ENCODE measurements around the gene SAPCD1.
A peak's percentile ranks its signal among the peaks of the same experiment; 100 is the strongest.
"Not testable (repeated sequence)": the region's sequence is repeated elsewhere in the genome, so short reads cannot be mapped to it uniquely, and the experiment has no call there.

Gene SAPCD1

DNA sequence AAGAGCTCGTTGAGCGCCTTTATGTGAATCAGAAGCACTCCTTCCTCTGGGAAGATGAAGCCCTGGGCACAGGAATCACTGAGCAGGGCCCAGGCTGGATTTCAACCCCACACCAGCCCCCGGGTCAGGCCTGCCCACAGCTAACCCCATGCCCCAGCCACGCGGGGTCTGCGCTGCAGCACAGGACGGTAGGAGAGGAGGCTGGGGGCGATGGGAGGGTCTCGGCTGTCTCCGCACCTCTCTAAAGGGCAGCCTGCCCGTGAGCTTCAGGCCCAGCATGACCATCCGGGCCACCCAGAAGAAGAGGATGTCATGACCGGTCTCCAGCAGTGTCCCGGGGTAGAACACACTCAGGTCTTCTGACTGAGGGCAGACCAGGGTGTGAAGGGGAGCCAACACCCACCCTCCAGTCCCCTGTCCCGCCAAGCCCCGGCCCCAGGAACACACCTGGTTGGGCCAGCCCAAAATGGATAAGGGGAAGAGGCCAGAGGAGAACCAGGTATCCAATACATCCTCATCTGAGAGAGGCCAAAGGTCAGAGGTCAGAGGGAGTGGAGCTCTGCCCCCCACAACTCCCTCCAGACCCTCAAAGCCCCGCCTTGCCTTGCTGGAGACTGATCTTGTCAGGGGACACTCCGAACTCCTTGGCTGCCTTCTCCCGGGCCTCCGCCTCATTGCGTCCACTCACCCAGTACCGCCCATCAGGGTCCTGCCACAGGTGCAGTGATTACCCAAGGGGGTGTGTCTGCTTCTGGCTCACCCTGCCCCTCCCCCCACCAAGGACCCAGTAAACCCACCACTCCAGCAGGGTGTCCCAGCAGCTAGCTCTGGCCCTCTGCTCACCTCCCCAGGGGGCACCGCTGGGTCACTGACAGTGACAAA lies 19.0 kb downstream of the SAPCD1 start:
- TF ChIP-seq TAF1 (IDR thresholded peaks at IDR 0.05; ENCODE audit: low read depth, low read length) (no peak), POLR2AphosphoS5 (IDR thresholded peaks at IDR 0.05; ENCODE audit: low read depth, low read length) (no peak), PAX5 (IDR thresholded peaks at IDR 0.05; ENCODE audit: insufficient read depth, low read length, severe bottlenecking) (no peak), POU2F2 (IDR thresholded peaks at IDR 0.05; ENCODE audit: low read depth, low read length) (no peak)
- DNase-seq (ENCODE audit: insufficient read length, low spot score): no peak
- FAIRE-seq: no peak

- no peak for FAIRE-seq
- TF ChIP-seq PAX5 (IDR thresholded peaks at IDR 0.05; ENCODE audit: insufficient read depth, low read length, severe bottlenecking): no peak
These were observed 19.8 kb downstream of the SAPCD1 start for GRCh38 chr6:31782126-31782855.

GRCh38 chr6:31784098-31784925 lies 21.9 kb downstream of the SAPCD1 start:
- no peak for FAIRE-seq
- TF ChIP-seq POLR2AphosphoS5 (IDR thresholded peaks at IDR 0.05; ENCODE audit: low read depth, low read length): no peak
- 0 out of 2 replicates have a peak, but pooled peaks have one; percentile 11 for TF ChIP-seq POLR2A (IDR thresholded peaks at IDR 0.05; ENCODE audit: low read depth, low read length)
- TF ChIP-seq SPI1 (IDR thresholded peaks at IDR 0.05; ENCODE audit: low read depth, low read length): no peak
- TF ChIP-seq TAF1 (IDR thresholded peaks at IDR 0.05; ENCODE audit: low read depth, low read length): no peak
- TF ChIP-seq POU2F2 (IDR thresholded peaks at IDR 0.05; ENCODE audit: low read depth, low read length): no peak
- TF ChIP-seq PAX5 (IDR thresholded peaks at IDR 0.05; ENCODE audit: insufficient read depth, low read length, severe bottlenecking): no peak
- no peak for DNase-seq (ENCODE audit: insufficient read length, low spot score)

More at GRCh38 chr6:31782126-31782855, 19.8 kb downstream of the SAPCD1 start:
- no peak for DNase-seq (ENCODE audit: insufficient read length, low spot score)

GRCh38 chr6:31785475-31785874 lies 23.0 kb downstream of the SAPCD1 start:
- TF ChIP-seq TAF1 (IDR thresholded peaks at IDR 0.05; ENCODE audit: low read depth, low read length) (no peak), SPI1 (IDR thresholded peaks at IDR 0.05; ENCODE audit: low read depth, low read length) (no peak), POLR2AphosphoS5 (IDR thresholded peaks at IDR 0.05; ENCODE audit: low read depth, low read length) (no peak), PAX5 (IDR thresholded peaks at IDR 0.05; ENCODE audit: insufficient read depth, low read length, severe bottlenecking) (no peak), POU2F2 (IDR thresholded peaks at IDR 0.05; ENCODE audit: low read depth, low read length) (no peak), POLR2A (IDR thresholded peaks at IDR 0.05; ENCODE audit: low read depth, low read length) (no peak)
- DNase-seq (ENCODE audit: insufficient read length, low spot score): no peak
- no peak for FAIRE-seq

DNA sequence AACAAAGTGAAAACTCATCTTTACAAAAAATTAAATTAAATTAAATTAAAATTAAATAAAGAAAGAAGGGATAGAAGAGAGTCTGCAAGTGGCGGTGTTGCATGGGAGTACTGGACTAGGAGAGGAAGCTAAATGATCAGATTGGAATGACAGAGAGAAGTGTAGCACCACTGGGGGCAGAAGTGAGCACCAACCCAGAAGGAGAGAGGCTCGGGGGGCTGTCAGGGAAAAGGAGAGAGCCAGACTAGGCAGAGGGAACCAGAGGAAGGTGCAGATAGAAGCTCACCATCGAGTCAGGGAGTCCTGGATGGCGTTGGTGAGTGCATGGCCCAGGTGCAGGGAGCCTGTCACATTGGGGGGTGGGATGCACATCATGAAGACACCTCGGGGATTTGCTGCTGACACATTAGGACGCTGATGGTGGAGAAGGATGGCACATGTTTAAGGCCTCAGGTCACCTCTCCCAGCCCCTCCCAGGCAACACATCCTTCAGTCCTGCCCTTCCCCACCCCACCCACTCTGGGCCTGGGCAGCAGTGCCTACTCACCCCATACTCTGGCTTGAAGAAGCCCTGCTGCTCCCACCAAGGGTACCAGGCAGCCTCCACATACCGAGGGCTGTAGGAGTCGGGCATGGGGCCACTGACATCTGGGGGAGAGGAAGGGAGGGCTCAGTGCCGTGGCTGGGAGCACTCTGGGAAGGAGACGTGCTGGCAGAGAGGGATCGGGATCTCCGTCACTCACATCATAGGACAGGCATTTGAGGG lies 29.1 kb downstream of the SAPCD1 start:
- FAIRE-seq: no peak
- no peak for DNase-seq (ENCODE audit: insufficient read length, low spot score)
- no peak for TF ChIP-seq PAX5 (IDR thresholded peaks at IDR 0.05; ENCODE audit: insufficient read depth, low read length, severe bottlenecking)
- no peak for TF ChIP-seq TAF1 (IDR thresholded peaks at IDR 0.05; ENCODE audit: low read depth, low read length)
- TF ChIP-seq SPI1 (IDR thresholded peaks at IDR 0.05; ENCODE audit: low read depth, low read length): no peak
- TF ChIP-seq POU2F2 (IDR thresholded peaks at IDR 0.05; ENCODE audit: low read depth, low read length): no peak
- TF ChIP-seq POLR2AphosphoS5 (IDR thresholded peaks at IDR 0.05; ENCODE audit: low read depth, low read length): no peak
- TF ChIP-seq POLR2A (IDR thresholded peaks at IDR 0.05; ENCODE audit: low read depth, low read length): no peak

DNA sequence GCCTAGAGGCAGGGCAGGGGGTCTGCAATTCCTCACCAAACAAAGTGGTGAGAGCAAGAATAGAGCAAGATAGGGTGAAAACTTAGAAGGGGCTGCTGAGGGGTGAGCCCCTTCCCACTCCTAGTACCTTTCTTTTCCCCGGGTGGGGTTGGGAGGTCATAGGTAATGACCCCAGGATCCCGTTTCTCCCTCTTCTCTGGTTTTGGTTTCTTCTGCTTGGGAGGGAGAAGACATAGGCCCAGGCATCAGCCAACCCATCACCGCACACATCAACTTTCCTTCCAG lies 29.6 kb downstream of the SAPCD1 start:
- DNase-seq (ENCODE audit: insufficient read length, low spot score): no peak
- TF ChIP-seq POLR2A (IDR thresholded peaks at IDR 0.05; ENCODE audit: low read depth, low read length): no peak
- TF ChIP-seq POLR2AphosphoS5 (IDR thresholded peaks at IDR 0.05; ENCODE audit: low read depth, low read length): no peak
- no peak for TF ChIP-seq TAF1 (IDR thresholded peaks at IDR 0.05; ENCODE audit: low read depth, low read length)
- no peak for TF ChIP-seq POU2F2 (IDR thresholded peaks at IDR 0.05; ENCODE audit: low read depth, low read length)
- TF ChIP-seq PAX5 (IDR thresholded peaks at IDR 0.05; ENCODE audit: insufficient read depth, low read length, severe bottlenecking): no peak
- no peak for TF ChIP-seq SPI1 (IDR thresholded peaks at IDR 0.05; ENCODE audit: low read depth, low read length)
- FAIRE-seq: no peak

DNA sequence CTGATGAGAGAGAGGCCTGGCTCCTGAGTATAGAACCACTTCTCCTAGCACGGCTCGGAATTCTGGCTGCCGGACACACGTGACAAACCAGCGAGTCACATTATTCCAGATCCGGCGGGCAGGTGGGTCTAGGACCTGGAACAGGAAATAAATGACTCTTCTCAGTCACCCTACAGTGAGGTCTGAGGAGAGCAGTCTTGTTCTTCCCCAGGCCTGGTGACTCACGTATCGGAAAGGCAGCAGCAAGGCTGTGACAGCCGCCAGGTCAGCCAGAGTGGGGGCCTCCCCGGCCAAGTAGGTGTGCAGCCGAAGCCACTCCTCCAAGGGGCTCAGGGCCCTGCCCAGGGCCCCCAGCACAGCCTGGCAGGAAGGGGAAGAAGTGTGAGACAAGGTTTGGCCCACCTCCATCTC lies 30.3 kb downstream of the SAPCD1 start:
- DNase-seq (ENCODE audit: insufficient read length, low spot score) (no peak), FAIRE-seq (no peak)
- no peak for TF ChIP-seq POU2F2 (IDR thresholded peaks at IDR 0.05; ENCODE audit: low read depth, low read length)
- TF ChIP-seq POLR2A (IDR thresholded peaks at IDR 0.05; ENCODE audit: low read depth, low read length): no peak
- no peak for TF ChIP-seq PAX5 (IDR thresholded peaks at IDR 0.05; ENCODE audit: insufficient read depth, low read length, severe bottlenecking)
- no peak for TF ChIP-seq SPI1 (IDR thresholded peaks at IDR 0.05; ENCODE audit: low read depth, low read length)

GRCh38 chr6:31793927-31794245 lies 31.4 kb downstream of the SAPCD1 start:
- not testable (repeated sequence) for FAIRE-seq; DNase-seq (ENCODE audit: insufficient read length, low spot score)

DNA sequence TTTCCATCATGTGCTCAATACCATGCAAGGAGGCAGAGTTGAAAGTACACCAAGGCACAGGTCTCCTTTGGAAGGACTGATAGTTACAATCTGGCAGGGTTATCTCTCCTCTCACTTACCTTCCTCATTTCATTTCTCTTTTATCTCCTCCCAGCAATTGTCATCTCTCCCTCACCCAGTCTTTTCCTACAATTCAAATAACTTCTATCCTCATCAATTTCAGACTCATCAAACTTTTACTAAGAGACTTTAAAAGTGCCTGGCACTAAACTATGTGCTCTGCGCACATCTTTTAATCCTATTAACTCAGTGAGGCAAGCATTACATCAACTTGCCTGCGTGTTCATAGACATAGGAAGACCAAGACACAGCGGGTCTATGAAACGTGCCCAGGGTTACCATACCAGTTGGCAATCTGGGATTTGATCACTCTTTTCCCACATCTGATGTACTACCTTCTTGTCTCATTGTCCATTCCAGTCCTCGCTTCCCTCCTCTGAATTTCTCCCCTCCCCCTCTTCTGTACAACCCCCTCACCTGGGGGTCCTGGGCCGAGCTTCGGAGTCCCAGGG lies 31.9 kb downstream of the SAPCD1 start:
- DNase-seq (ENCODE audit: insufficient read length, low spot score): no peak
- FAIRE-seq: peak; percentile 38
- TF ChIP-seq PAX5 (IDR thresholded peaks at IDR 0.05; ENCODE audit: insufficient read depth, low read length, severe bottlenecking): no peak
- no peak for TF ChIP-seq POLR2A (IDR thresholded peaks at IDR 0.05; ENCODE audit: low read depth, low read length)
- TF ChIP-seq POLR2AphosphoS5 (IDR thresholded peaks at IDR 0.05; ENCODE audit: low read depth, low read length): no peak
- TF ChIP-seq TAF1 (IDR thresholded peaks at IDR 0.05; ENCODE audit: low read depth, low read length): no peak
- TF ChIP-seq POU2F2 (IDR thresholded peaks at IDR 0.05; ENCODE audit: low read depth, low read length): no peak
- TF ChIP-seq SPI1 (IDR thresholded peaks at IDR 0.05; ENCODE audit: low read depth, low read length): no peak

Data from GM12891 (cell line).